Thyroid gland (tissue), 4 donors: ENCODE measurements around the gene KIAA1671. TPM values are rescaled to one million over a fixed set of nuclear protein-coding genes. Genes with fewer than 3 reads are reported as not detected.

Experiments used
- DNase-seq, 2 donors: peaks; one replicate each; pipeline ENCODE4 v3.0.0-alpha.2; 2019
- H3K27ac ChIP-seq, 3 donors: fragments of 200-600 bp; sonication (generic); 1 replicate in 2 of 3; 2 replicates in 1 of 3; pipeline ENCODE4 v1.5.1; 2016 to 2019; ENCODE audit warnings: mild to moderate bottlenecking in 1 of 3, moderate library complexity in 1 of 3
- H3K27me3 ChIP-seq: fragments of 200-600 bp; sonication (generic); one replicate; pipeline ENCODE4 v1.5.1; 2019
- H3K36me3 ChIP-seq, 2 donors: fragments of 200-600 bp; sonication (generic); one replicate each; pipeline ENCODE4 v1.5.1; 2016 to 2019
- H3K4me1 ChIP-seq, 2 donors: fragments of 200-600 bp; sonication (generic); one replicate each; pipeline ENCODE4 v1.5.1; 2017 to 2019
- H3K4me3 ChIP-seq, 3 donors: fragments of 200-600 bp; sonication (generic); replicated peaks in 1 of 3; 1 replicate in 2 of 3; 2 replicates in 1 of 3; pipeline ENCODE4 v1.5.1; 2016; ENCODE audit warnings: mild to moderate bottlenecking in 1 of 3
- H3K9me3 ChIP-seq: fragments of 200-600 bp; sonication (generic); one replicate; pipeline ENCODE4 v1.5.1; 2017
- CTCF ChIP-seq, 6 experiments: fragments of 200-600 bp in 3 of 6; fragments of 450-650 bp in 3 of 6; sonication (generic) in 3 of 6; IDR thresholded peaks; one replicate each; pipeline ENCODE4 v1.5.1; 2016 to 2019; ENCODE audit warnings: antibody characterized with exemption in 6 of 6, mild to moderate bottlenecking in 2 of 6, inconsistent platforms in 1 of 6, moderate library complexity in 1 of 6
- POLR2A ChIP-seq, 2 donors: fragments of 450-650 bp; IDR thresholded peaks; one replicate each; pipeline ENCODE4 v1.6.1; 2017; ENCODE audit warnings: antibody characterized with exemption in 2 of 2, mild to moderate bottlenecking in 2 of 2, moderate library complexity in 1 of 2
- WGBS, 2 donors: methylation state at CpG; one replicate each; pipeline ENCODE4 v1.1.5; 2017; 5-methylcytosine and 5-hydroxymethylcytosine counted together
- intact Hi-C: fragments of 100-400 bp; cut with DNase I; formaldehyde crosslinking; loops from one replicate; pipeline ENCODE4 v1.15.1; 2023
- total RNA-seq, 4 donors: library from RNA; depleted of rRNA; stranded (reverse); fragments of >200 nt; gene quantifications; one replicate each; pipeline ENCODE4 v1.2.3, GENCODE V29; 2016

The KIAA1671 gene
- total RNA-seq, 4 donors from 2014 or later: 63.2 to 111 (median 79.7) TPM

- peaks cover 22 to 27% of the 10 kb centered on the region in 2 donors for H3K4me1 ChIP-seq
- no peaks in the 10 kb centered on the region for H3K9me3 ChIP-seq
- TF ChIP-seq POLR2A (IDR thresholded peaks at IDR 0.05): no peak
- no peak for TF ChIP-seq CTCF (IDR thresholded peaks at IDR 0.05)
- no peak overlapping the region for H3K4me3 ChIP-seq
- 40 to 56% methylated on average over 7 of the region's 7 CpGs for WGBS, 2 donors
- no peaks in the 10 kb centered on the region for H3K27me3 ChIP-seq
- no peaks in the 10 kb centered on the region for H3K36me3 ChIP-seq
- peak overlapping the region in 2 of 3 donors; percentile 30 to 57 for H3K27ac ChIP-seq
- intact Hi-C loops: no loop called here
- DNase-seq: peak; percentile 55 to 65
Measured at GRCh38 chr22:25030636-25031035, 78.1 kb downstream of the KIAA1671 start.

GRCh38 chr22:25032066-25032465 is 79.5 kb downstream of the KIAA1671 start:
- no peaks in the 10 kb centered on the region for H3K9me3 ChIP-seq
- peaks cover 8 to 12% of the 10 kb centered on the region in 2 donors for H3K4me1 ChIP-seq
- intact Hi-C loops: no loop called here
- TF ChIP-seq CTCF (IDR thresholded peaks at IDR 0.05) (no peak), POLR2A (IDR thresholded peaks at IDR 0.05) (no peak)
- no peak for DNase-seq
- 68 to 88% methylated on average over 2 of the region's 2 CpGs for WGBS, 2 donors
- H3K36me3 ChIP-seq: no peaks in the 10 kb centered on the region
- no peak overlapping the region for H3K4me3 ChIP-seq
- H3K27ac ChIP-seq: peak overlapping the region in 1 of 3 donors; percentile 57
- no peaks in the 10 kb centered on the region for H3K27me3 ChIP-seq

DNA sequence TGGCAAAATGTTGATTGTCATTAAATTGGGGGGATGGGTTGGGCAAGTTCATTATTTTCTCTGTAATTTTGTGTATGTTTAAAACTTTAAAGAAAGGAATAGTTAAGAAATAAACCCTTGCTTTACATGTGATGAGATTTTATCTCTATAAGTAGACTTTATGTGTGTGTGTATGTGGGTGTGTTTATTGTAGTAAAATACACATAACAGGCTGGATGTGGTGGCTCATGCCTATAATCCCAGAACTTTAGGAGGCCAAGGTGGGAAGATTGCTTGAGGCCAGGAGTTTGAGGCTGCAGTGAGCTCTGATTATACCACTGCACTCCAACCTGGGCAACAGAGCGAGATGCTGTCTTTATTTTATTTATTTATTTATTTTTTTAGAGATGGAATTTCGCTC is 83.2 kb downstream of the KIAA1671 start:
- TF ChIP-seq CTCF (IDR thresholded peaks at IDR 0.05): no peak
- TF ChIP-seq POLR2A (IDR thresholded peaks at IDR 0.05): no peak
- no peaks in the 10 kb centered on the region for H3K27me3 ChIP-seq
- H3K4me3 ChIP-seq: no peak overlapping the region
- no peak for DNase-seq
- 98 to 100% methylated on average over 2 of the region's 2 CpGs for WGBS, 2 donors
- intact Hi-C loops: no loop called here
- H3K9me3 ChIP-seq: no peaks in the 10 kb centered on the region
- no peak overlapping the region for H3K27ac ChIP-seq
- H3K4me1 ChIP-seq: peaks cover 3 to 8% of the 10 kb centered on the region in 2 donors
- H3K36me3 ChIP-seq: peaks cover 13 to 19% of the 10 kb centered on the region in 2 donors

- Histone ChIP-seq H3K36me3 (peaks cover 13 to 22% of the 10 kb centered on the region in 2 donors), H3K27ac (no peak overlapping the region), H3K27me3 (no peaks in the 10 kb centered on the region), H3K4me1 (peaks cover 0 to 4% of the 10 kb centered on the region in 2 donors), H3K9me3 (no peaks in the 10 kb centered on the region), H3K4me3 (no peak overlapping the region)
- TF ChIP-seq CTCF (IDR thresholded peaks at IDR 0.05) (no peak), POLR2A (IDR thresholded peaks at IDR 0.05) (no peak)
- no peak for DNase-seq
- intact Hi-C loops: no loop called here
- 81 to 83% methylated on average over 8 of the region's 8 CpGs for WGBS, 2 donors
Measured at GRCh38 chr22:25038239-25038638, 85.7 kb downstream of the KIAA1671 start.

DNA sequence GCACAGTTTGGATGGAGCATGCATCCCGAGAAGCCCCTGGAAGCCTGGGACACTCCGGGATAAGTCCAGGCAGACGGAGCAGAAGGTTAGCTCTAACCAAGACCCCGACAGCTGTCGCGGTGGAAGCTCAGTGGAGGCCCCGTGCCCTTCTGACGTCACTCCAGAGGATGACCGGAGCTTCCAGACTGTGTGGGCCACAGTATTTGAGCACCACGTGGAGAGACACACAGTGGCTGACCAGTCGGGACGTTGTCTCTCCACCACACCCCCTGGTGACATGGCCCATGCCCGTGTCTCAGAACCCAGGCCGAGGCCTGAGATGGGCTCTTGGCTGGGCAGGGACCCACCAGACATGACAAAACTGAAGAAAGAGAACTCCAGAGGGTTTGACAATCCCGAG is 86.3 kb downstream of the KIAA1671 start:
- Histone ChIP-seq H3K9me3 (no peaks in the 10 kb centered on the region), H3K4me3 (no peak overlapping the region), H3K4me1 (peaks cover 0 to 4% of the 10 kb centered on the region in 2 donors), H3K27me3 (no peaks in the 10 kb centered on the region), H3K36me3 (peaks cover 13 to 22% of the 10 kb centered on the region in 2 donors), H3K27ac (peak overlapping the region in 1 of 3 donors; percentile 28)
- intact Hi-C loops: no loop called here
- no peak for DNase-seq
- TF ChIP-seq POLR2A (IDR thresholded peaks at IDR 0.05) (no peak), CTCF (IDR thresholded peaks at IDR 0.05) (no peak)
- 94 to 95% methylated on average over 12 to 15 of the region's 15 CpGs for WGBS, 2 donors
